HG03378 (cell line): ENCODE measurements around the gene AJM1.

Experiments used
- ATAC-seq: cut with Tn5 transposase; IDR thresholded peaks from one replicate; pipeline ENCODE4 v1.9.1; 2021; ENCODE audit warnings: mild to moderate bottlenecking, moderate library complexity; ENCODE audit not compliant: unreplicated experiment

The AJM1 gene

GRCh38 chr9:136807281-136808074, 34.8 kb upstream of the AJM1 start, which contains the start of gene RABL6:
TSS of gene RABL6 (plus strand) at chr9:136807948. CDS start at chr9:136808197, 249 bp downstream.
- no peak for ATAC-seq

GRCh38 chr9:136808075-136808805, 34.0 kb upstream of the AJM1 start:
- no peak for ATAC-seq

- no peak for ATAC-seq
Observed at GRCh38 chr9:136808806-136809158, 33.5 kb upstream of the AJM1 start.

- no peak for ATAC-seq
Observed at GRCh38 chr9:136814725-136815421, 27.4 kb upstream of the AJM1 start.

- ATAC-seq = no peak
Observed at GRCh38 chr9:136815422-136815782, 26.9 kb upstream of the AJM1 start.

- no peak for ATAC-seq
Observed at GRCh38 chr9:136820971-136821825, 21.1 kb upstream of the AJM1 start.

- no peak for ATAC-seq
Observed at GRCh38 chr9:136821826-136822544, 20.3 kb upstream of the AJM1 start.

- ATAC-seq = no peak
Observed at GRCh38 chr9:136823136-136824046, 18.9 kb upstream of the AJM1 start.

- ATAC-seq = no peak
Observed at GRCh38 chr9:136824496-136825225, 17.6 kb upstream of the AJM1 start.

GRCh38 chr9:136825295-136826187, 16.7 kb upstream of the AJM1 start:
- no peak for ATAC-seq

GRCh38 chr9:136826188-136826541, 16.1 kb upstream of the AJM1 start:
- no peak for ATAC-seq

GRCh38 chr9:136826703-136827582, 15.3 kb upstream of the AJM1 start:
- ATAC-seq = no peak

- ATAC-seq = no peak
Observed at GRCh38 chr9:136827794-136828473, 14.3 kb upstream of the AJM1 start.

GRCh38 chr9:136828474-136829140, 13.7 kb upstream of the AJM1 start:
- ATAC-seq = no peak

- ATAC-seq = no peak
Observed at GRCh38 chr9:136829412-136829811, 12.9 kb upstream of the AJM1 start.
